H1 (cell line): ENCODE data around the gene GPR68. TPM values are rescaled to one million over a fixed set of nuclear protein-coding genes. Genes with fewer than 3 reads are reported as not detected.

Experiments
- CTCF ChIA-PET: fragments of 300-600 bp; sonication (Branson Sonifier 250); formaldehyde crosslinking; loops from one replicate; lab custom pipeline; 2021; ENCODE audit not compliant: partially characterized antibody; lab: Charles Lee
- POLR2A ChIA-PET: fragments of 300-600 bp; sonication (Branson Sonifier 250); formaldehyde crosslinking; loops from one replicate; lab custom pipeline; 2021; ENCODE audit warnings: inconsistent platforms; ENCODE audit not compliant: partially characterized antibody; lab: Charles Lee
- DNase-seq, 2 experiments: peaks; one replicate each; pipeline versions ENCODE4 v3.0.0 to v3.0.0-alpha.2; 2010 to 2022; ENCODE audit warnings: low spot score in 2 of 2, low read depth in 1 of 2, mixed read lengths in 1 of 2
- FAIRE-seq: peaks from 2 replicates; lab custom pipeline; 2011; peaks lifted over from hg19 to GRCh38; lab: Jason Lieb, UNC
- H2AFZ ChIP-seq: 2 replicates; pipeline ENCODE4 v1.8.1; 2012; ENCODE audit warnings: low read length, inconsistent platforms
- H2AK5ac ChIP-seq: 2 replicates; pipeline ENCODE4 v1.6.1; 2013; ENCODE audit warnings: low read depth, low read length
- H2BK120ac ChIP-seq: replicated peaks from 2 replicates; pipeline ENCODE3; 2013; ENCODE audit warnings: low read depth, low read length, inconsistent platforms
- H2BK12ac ChIP-seq: 2 replicates; pipeline ENCODE4 v1.6.1; 2013; ENCODE audit warnings: low read depth, low read length
- H2BK15ac ChIP-seq: 2 replicates; pipeline ENCODE4 v1.6.1; 2013; ENCODE audit warnings: low read length
- H2BK20ac ChIP-seq: 2 replicates; pipeline ENCODE4 v1.6.1; 2013; ENCODE audit warnings: low read length
- H2BK5ac ChIP-seq: 2 replicates; pipeline ENCODE4 v1.6.1; 2013; ENCODE audit warnings: low read depth, low read length
- H3K14ac ChIP-seq: 2 replicates; pipeline ENCODE4 v1.6.1; 2013; ENCODE audit warnings: inconsistent platforms; ENCODE audit not compliant: insufficient read length
- H3K18ac ChIP-seq: 2 replicates; pipeline ENCODE4 v1.6.1; 2013; ENCODE audit warnings: low read length; ENCODE audit errors: extremely low read depth
- H3K23ac ChIP-seq: 2 replicates; pipeline ENCODE4 v1.6.1; 2013; ENCODE audit warnings: inconsistent platforms; ENCODE audit not compliant: insufficient read length
- H3K23me2 ChIP-seq: 2 replicates; pipeline ENCODE4 v1.6.1; 2013; ENCODE audit warnings: low read depth, low read length
- H3K27ac ChIP-seq: 2 replicates; pipeline ENCODE4 v1.6.1; 2011; ENCODE audit warnings: low read depth, low read length, inconsistent platforms
- H3K27me3 ChIP-seq, 4 experiments: replicated peaks in 1 of 4; 1 replicate in 1 of 4; 2 replicates in 3 of 4; pipeline versions ENCODE4 v1.6.1 to v1.8.1; 2011 to 2013; ENCODE audit warnings: low read length in 3 of 4, mild to moderate bottlenecking in 3 of 4, inconsistent platforms in 2 of 4, mixed read lengths in 2 of 4, moderate library complexity in 1 of 4; ENCODE audit not compliant: control insufficient read depth in 3 of 4, insufficient read depth in 3 of 4; ENCODE audit errors: extremely low read depth in 1 of 4
- H3K36me3 ChIP-seq, 4 experiments: 2 replicates each; pipeline versions ENCODE4 v1.6.1 to v1.8.1; 2011 to 2013; ENCODE audit warnings: mild to moderate bottlenecking in 4 of 4, low read length in 3 of 4, moderate library complexity in 2 of 4, control low read depth in 1 of 4, inconsistent platforms in 1 of 4; ENCODE audit not compliant: insufficient read depth in 4 of 4, control insufficient read depth in 2 of 4
- H3K4ac ChIP-seq: replicated peaks from 2 replicates; pipeline ENCODE3; 2013; ENCODE audit warnings: low read length, low read depth, mixed read lengths, inconsistent platforms; ENCODE audit not compliant: insufficient read length
- H3K4me1 ChIP-seq, 4 experiments: replicated peaks in 1 of 4; 1 replicate in 1 of 4; 2 replicates in 3 of 4; pipeline versions ENCODE4 v1.6.1 to v1.8.1; 2011 to 2013; ENCODE audit warnings: low read length in 3 of 4, inconsistent platforms in 2 of 4, mixed read lengths in 1 of 4; ENCODE audit not compliant: insufficient read depth in 4 of 4, control insufficient read depth in 3 of 4
- H3K4me2 ChIP-seq, 2 experiments: 2 replicates each; pipeline versions ENCODE4 v1.6.1 to v1.8.1; 2011 to 2013; ENCODE audit warnings: low read depth in 2 of 2, low read length in 2 of 2, control low read depth in 1 of 2, inconsistent platforms in 1 of 2, mild to moderate bottlenecking in 1 of 2; ENCODE audit not compliant: insufficient read depth in 1 of 2
- H3K4me3 ChIP-seq, 4 experiments: fragments of 200-600, 300-600 bp in 1 of 4; sonication (generic), shearing (Covaris generic), sonication (Bioruptor Twin) in 1 of 4; 2 replicates each; pipeline versions ENCODE4 v1.5.1 to v1.8.1; 2011 to 2016; ENCODE audit warnings: low read length in 4 of 4, low read depth in 3 of 4, control low read depth in 2 of 4, inconsistent platforms in 2 of 4, mild to moderate bottlenecking in 2 of 4, mixed read lengths in 1 of 4, moderate library complexity in 1 of 4; ENCODE audit not compliant: insufficient read depth in 2 of 4; ENCODE audit errors: extremely low read depth in 1 of 4
- H3K56ac ChIP-seq: replicated peaks from 2 replicates; pipeline ENCODE3; 2013; ENCODE audit warnings: low read depth, mild to moderate bottlenecking, mixed read lengths, low read length, inconsistent platforms; ENCODE audit not compliant: insufficient read length
- H3K79me1 ChIP-seq: 2 replicates; pipeline ENCODE4 v1.6.1; 2013; ENCODE audit warnings: low read depth, low read length, control low read depth
- H3K79me2 ChIP-seq, 2 experiments: 2 replicates each; pipeline versions ENCODE4 v1.6.1 to v1.8.1; 2012 to 2013; ENCODE audit warnings: low read length in 2 of 2, mild to moderate bottlenecking in 2 of 2, inconsistent platforms in 1 of 2; ENCODE audit not compliant: insufficient read depth in 2 of 2, control insufficient read depth in 1 of 2
- H3K9ac ChIP-seq, 4 experiments: replicated peaks in 1 of 4; 1 replicate in 1 of 4; 2 replicates in 3 of 4; pipeline versions ENCODE4 v1.6.1 to v1.8.1; 2011 to 2013; ENCODE audit warnings: low read depth in 3 of 4, low read length in 3 of 4, control low read depth in 2 of 4, mild to moderate bottlenecking in 2 of 4, moderate library complexity in 2 of 4, inconsistent platforms in 1 of 4; ENCODE audit errors: extremely low read depth in 1 of 4
- H3K9me3 ChIP-seq, 2 experiments: 2 replicates each; pipeline versions ENCODE4 v1.6.1 to v1.8.1; 2012 to 2013; ENCODE audit warnings: mild to moderate bottlenecking in 2 of 2, moderate library complexity in 2 of 2, control low read depth in 1 of 2, inconsistent platforms in 1 of 2, low read depth in 1 of 2, low read length in 1 of 2, mixed read lengths in 1 of 2; ENCODE audit not compliant: insufficient read depth in 2 of 2
- H4K20me1 ChIP-seq, 2 experiments: replicated peaks in 1 of 2; 2 replicates each; pipeline versions ENCODE3 to v1.8.1; 2011 to 2013; ENCODE audit warnings: inconsistent platforms in 2 of 2, low read length in 2 of 2, mild to moderate bottlenecking in 1 of 2; ENCODE audit not compliant: insufficient read depth in 2 of 2, control insufficient read depth in 1 of 2
- H4K5ac ChIP-seq: 2 replicates; pipeline ENCODE4 v1.6.1; 2013; ENCODE audit warnings: low read length, low read depth, mixed read lengths, inconsistent platforms; ENCODE audit not compliant: insufficient read length
- H4K8ac ChIP-seq: 2 replicates; pipeline ENCODE4 v1.8.0; 2013; ENCODE audit warnings: mild to moderate bottlenecking, moderate library complexity, low read length, inconsistent platforms; ENCODE audit not compliant: insufficient read depth; ENCODE audit errors: extremely low read depth
- H4K91ac ChIP-seq: replicated peaks from 2 replicates; pipeline ENCODE3; 2013; ENCODE audit warnings: low read length, mixed read lengths, inconsistent platforms; ENCODE audit not compliant: insufficient read length
- CTBP2 ChIP-seq: IDR thresholded peaks from 2 replicates; pipeline ENCODE4 v1.7.0; 2011; ENCODE audit warnings: borderline replicate concordance, mild to moderate bottlenecking, moderate library complexity, mixed read lengths, low read length; ENCODE audit not compliant: insufficient read depth, insufficient read length
- JUN ChIP-seq: IDR thresholded peaks from 2 replicates; pipeline ENCODE4 v1.6.1; 2011; ENCODE audit warnings: low read depth, mild to moderate bottlenecking, improper control_type of control experiment, low read length
- NANOG ChIP-seq: IDR thresholded peaks from 2 replicates; pipeline ENCODE4 v1.6.1; 2011; ENCODE audit warnings: low read length, low read depth, mild to moderate bottlenecking, inconsistent platforms; ENCODE audit not compliant: insufficient read depth, poor library complexity, severe bottlenecking
- POLR2A ChIP-seq, 2 experiments: IDR thresholded peaks; 1 replicate in 1 of 2; 2 replicates in 1 of 2; pipeline ENCODE4 v1.6.1; 2011; ENCODE audit warnings: low read depth in 2 of 2, low read length in 2 of 2, mild to moderate bottlenecking in 2 of 2; ENCODE audit errors: control extremely low read depth in 1 of 2
- SP4 ChIP-seq: IDR thresholded peaks from 2 replicates; pipeline ENCODE4 v1.6.1; 2012; ENCODE audit warnings: low read length, inconsistent platforms
- SUZ12 ChIP-seq: fragments of 200-600 bp; sonication (generic); IDR thresholded peaks from 2 replicates; pipeline ENCODE4 v1.6.1; 2012; ENCODE audit warnings: mild to moderate bottlenecking, inconsistent platforms, low read length, moderate library complexity, mixed read lengths
- TAF7 ChIP-seq: optimal IDR thresholded peaks from 2 replicates; pipeline ENCODE3; 2011; ENCODE audit warnings: low read depth, mild to moderate bottlenecking, inconsistent platforms, low read length, moderate library complexity, borderline replicate concordance
- WGBS, 2 experiments: shearing (Covaris generic) in 1 of 2; methylation state at CpG; one replicate each; pipeline versions ENCODE4 v1.1.6 to v1.1.7; 2013 to 2015; ENCODE audit warnings: low lambda C conversion rate in 2 of 2, mixed read lengths in 2 of 2, inconsistent platforms in 1 of 2, low coverage in 1 of 2, missing lambda C conversion rate in 1 of 2; ENCODE audit not compliant: insufficient replicate concordance in 2 of 2, insufficient coverage in 1 of 2, insufficient read length in 1 of 2; ENCODE audit errors: extremely low coverage in 1 of 2, missing lambda C conversion rate in 1 of 2; 5-methylcytosine and 5-hydroxymethylcytosine counted together
- polyA plus RNA-seq, 7 experiments: library from polyadenylated mRNA; depleted of rRNA in 3 of 7; stranded (reverse) in 5 of 7; unstranded in 2 of 7; fragments of >200 nt in 5 of 7; fragments of 200-250 nt in 2 of 7; gene quantifications; 1 replicate in 5 of 7; 2 replicates in 1 of 7; 4 replicates in 1 of 7; pipeline versions ENCODE4 v1.2.1 to v1.2.3, GENCODE V29; 2011 to 2013; ENCODE audit warnings: missing spikeins in 2 of 7, mixed read lengths in 2 of 7
- total RNA-seq: library from RNA; stranded (reverse); fragmentation: NEBNext Ultra II Directional; extraction: Animal tissue kit (Norgen Biotek cat#: 25700); gene quantifications from 2 replicates; pipeline ENCODE4 v1.2.1, GENCODE V29; 2021

The GPR68 gene
- total and polyA plus RNA-seq, 2 of the 8 experiments (the other 6 are each of a cell fraction or from before 2014, with no cell fraction given), result 0.22 to 0.76 TPM

DNA sequence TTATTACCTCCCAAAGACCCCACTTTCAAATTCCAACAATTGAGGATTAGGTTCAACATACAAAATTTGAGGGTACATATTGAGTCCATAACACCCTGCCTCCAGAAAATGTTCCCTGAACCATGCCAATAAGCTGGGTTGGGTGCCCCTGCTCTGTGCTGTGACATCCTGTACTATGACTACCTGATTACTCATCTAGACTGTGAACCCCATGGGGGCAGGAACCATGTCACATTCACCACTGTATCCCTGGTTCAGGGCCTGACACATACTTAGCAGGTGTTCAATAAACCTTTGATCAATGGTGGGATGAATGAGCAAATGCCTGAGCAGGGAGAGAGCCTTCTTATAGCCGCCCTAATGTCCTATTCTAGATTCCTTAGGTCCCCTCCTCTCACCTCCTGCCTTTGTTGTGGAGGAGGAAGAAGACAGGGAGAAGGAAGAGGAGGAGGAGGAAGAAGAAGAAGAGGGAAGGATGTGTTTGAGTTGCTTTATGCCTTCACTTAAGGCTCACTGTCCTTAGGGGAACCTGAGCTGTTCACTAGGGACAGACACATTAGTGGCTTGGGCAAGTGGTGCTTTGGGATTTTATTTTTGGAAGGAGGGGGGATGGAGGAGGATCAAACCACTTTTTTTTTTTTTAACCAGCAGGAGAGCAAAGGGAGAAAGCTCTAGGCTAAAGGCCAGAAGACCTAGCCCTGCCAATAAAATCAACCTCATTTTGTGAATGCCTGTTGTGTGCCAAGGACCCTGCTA is 21.3 kb downstream of the GPR68 start:
- CTCF ChIA-PET, result interaction anchor here (0.6 to 1.7 kb wide), 4 partner anchors 21 to 56 kb away, joined by 4 to 7 read pairs (median 4); no protein-coding TSS in a partner anchor
- no peak for FAIRE-seq
- WGBS, 2 experiments, result 100% methylated on average over 1 of the region's 1 CpG; no CpG with 5 or more reads in 1 of the 2 experiments
- TF ChIP-seq CTBP2, result no peak
- TF ChIP-seq TAF7, result no peak
- TF ChIP-seq SP4, result no peak
- no peak for TF ChIP-seq POLR2A (IDR thresholded peaks at IDR 0.05; ENCODE audit: control extremely low read depth in 1 of 2, low read depth in 2 of 2, low read length in 2 of 2)
- no peak for TF ChIP-seq JUN
- no peak for TF ChIP-seq SUZ12
- TF ChIP-seq NANOG, result no peak

More for the DNA sequence above, 21.3 kb downstream of the GPR68 start:
- H3K9me3 ChIP-seq, result no peaks in the 10 kb centered on the region
- H2BK120ac ChIP-seq, result no peak overlapping the region
- H3K23me2 ChIP-seq, result peaks cover 3% of the 10 kb centered on the region; the same call in 1 of the 2 replicates
- H2AFZ ChIP-seq, result no peak overlapping the region
- H3K4me3 ChIP-seq, result no peak overlapping the region
- no peak overlapping the region for H2BK12ac ChIP-seq
- no peak overlapping the region for H3K18ac ChIP-seq
- H2BK20ac ChIP-seq, result no peak overlapping the region
- no peak overlapping the region for H4K8ac ChIP-seq
- H2BK5ac ChIP-seq, result no peak overlapping the region
- H3K79me2 ChIP-seq, result no peaks in the 10 kb centered on the region
- no peak overlapping the region for H3K23ac ChIP-seq
- POLR2A ChIA-PET, result interaction anchor here (0.6 kb wide), 1 partner anchor 18 kb away, joined by 3 read pairs; no protein-coding TSS in a partner anchor
- H3K4me2 ChIP-seq, result no peak overlapping the region
- no peak overlapping the region for H4K5ac ChIP-seq
- H3K36me3 ChIP-seq, result no peaks in the 10 kb centered on the region
- no peak for DNase-seq
- no peak overlapping the region for H2AK5ac ChIP-seq
- peaks cover 0 to 4% (median 3%) of the 10 kb centered on the region in 4 experiments; a peak in 6 of 7 replicates for H3K4me1 ChIP-seq
- H3K79me1 ChIP-seq, result no peaks in the 10 kb centered on the region
- no peak overlapping the region for H2BK15ac ChIP-seq
- H4K20me1 ChIP-seq, result no peaks in the 10 kb centered on the region
- no peak overlapping the region for H3K27ac ChIP-seq
- no peaks in the 10 kb centered on the region; a peak in 1 of 7 replicates for H3K27me3 ChIP-seq
- H3K9ac ChIP-seq, result no peak overlapping the region
- no peak overlapping the region for H3K56ac ChIP-seq
- no peak overlapping the region for H3K4ac ChIP-seq
- no peak overlapping the region for H3K14ac ChIP-seq
- no peak overlapping the region for H4K91ac ChIP-seq
